Mesenchymal stem cell (in vitro differentiated cells and primary cell): Measurements from ENCODE around the gene PRCC.
A peak's percentile ranks its signal among the peaks of the same experiment; 100 is the strongest.
"Not testable (repeated sequence)": the region's sequence is repeated elsewhere in the genome, so short reads cannot be mapped to it uniquely, and the experiment has no call there.

ENCODE experiments used
- DNase-seq: peaks from one replicate; pipeline ENCODE4 v3.0.0-alpha.2; 2013
- H2AFZ ChIP-seq: one replicate; pipeline ENCODE4 v1.6.1; 2013; ENCODE audit warnings: low read depth, mild to moderate bottlenecking, control low read depth, inconsistent platforms, low read length, moderate library complexity
- H2AK5ac ChIP-seq: 2 replicates; pipeline ENCODE4 v1.6.1; 2013; ENCODE audit warnings: low read length, moderate library complexity, mild to moderate bottlenecking, inconsistent platforms; ENCODE audit not compliant: severe bottlenecking
- H2BK120ac ChIP-seq: one replicate; pipeline ENCODE4 v1.6.1; 2013; ENCODE audit warnings: low read depth, mild to moderate bottlenecking, inconsistent platforms, low read length, moderate library complexity
- H2BK12ac ChIP-seq, 2 experiments: one replicate each; pipeline ENCODE4 v1.6.1; 2013; ENCODE audit warnings: inconsistent platforms in 2 of 2, low read length in 2 of 2, mild to moderate bottlenecking in 2 of 2, moderate library complexity in 2 of 2, control low read depth in 1 of 2
- H2BK15ac ChIP-seq: one replicate; pipeline ENCODE4 v1.6.1; 2013; ENCODE audit warnings: mild to moderate bottlenecking, low read depth, inconsistent platforms; ENCODE audit not compliant: poor library complexity, severe bottlenecking
- H2BK5ac ChIP-seq: 2 replicates; pipeline ENCODE4 v1.6.1; 2013; ENCODE audit warnings: low read depth, mild to moderate bottlenecking, low read length, control low read depth, inconsistent platforms; ENCODE audit not compliant: poor library complexity, severe bottlenecking
- H3K14ac ChIP-seq, 2 experiments: one replicate each; pipeline ENCODE4 v1.6.1; 2013; ENCODE audit warnings: inconsistent platforms in 2 of 2, low read length in 2 of 2, control low read depth in 1 of 2, mild to moderate bottlenecking in 1 of 2, moderate library complexity in 1 of 2
- H3K18ac ChIP-seq, 2 experiments: one replicate each; pipeline ENCODE4 v1.6.1; 2013; ENCODE audit warnings: inconsistent platforms in 2 of 2, low read length in 2 of 2, control low read depth in 1 of 2, low read depth in 1 of 2, mild to moderate bottlenecking in 1 of 2
- H3K23ac ChIP-seq, 2 experiments: one replicate each; pipeline ENCODE4 v1.6.1; 2013; ENCODE audit warnings: inconsistent platforms in 2 of 2, low read length in 2 of 2, mild to moderate bottlenecking in 2 of 2, moderate library complexity in 2 of 2, control low read depth in 1 of 2
- H3K27ac ChIP-seq: 2 replicates; pipeline ENCODE4 v1.5.1; 2013; ENCODE audit warnings: mild to moderate bottlenecking, moderate library complexity, low read length, control low read depth, inconsistent platforms; ENCODE audit not compliant: poor library complexity, severe bottlenecking
- H3K27me3 ChIP-seq, 2 experiments: 2 replicates each; pipeline versions ENCODE4 v1.6.1 to v1.7.0; 2013; ENCODE audit warnings: low read length in 2 of 2, mild to moderate bottlenecking in 2 of 2, moderate library complexity in 2 of 2, control low read depth in 1 of 2, inconsistent platforms in 1 of 2; ENCODE audit not compliant: control insufficient read depth in 1 of 2, insufficient read depth in 1 of 2
- H3K36me3 ChIP-seq, 2 experiments: 2 replicates each; pipeline versions ENCODE4 v1.6.1 to v1.7.0; 2013; ENCODE audit warnings: low read length in 2 of 2, control low read depth in 1 of 2, inconsistent platforms in 1 of 2, low read depth in 1 of 2, mild to moderate bottlenecking in 1 of 2; ENCODE audit not compliant: insufficient read depth in 2 of 2, control insufficient read depth in 1 of 2
- H3K4ac ChIP-seq, 2 experiments: one replicate each; pipeline ENCODE4 v1.6.1; 2013; ENCODE audit warnings: inconsistent platforms in 2 of 2, low read length in 2 of 2, mild to moderate bottlenecking in 2 of 2, moderate library complexity in 2 of 2, control low read depth in 1 of 2, low read depth in 1 of 2
- H3K4me1 ChIP-seq: 2 replicates; pipeline ENCODE4 v1.6.1; 2013; ENCODE audit warnings: low read depth, low read length, control low read depth; ENCODE audit not compliant: control insufficient read depth, insufficient read depth
- H3K4me2 ChIP-seq: 2 replicates; pipeline ENCODE4 v1.6.1; 2013; ENCODE audit warnings: low read length, mild to moderate bottlenecking, inconsistent platforms; ENCODE audit not compliant: poor library complexity, severe bottlenecking
- H3K4me3 ChIP-seq, 2 experiments: 2 replicates each; pipeline versions ENCODE4 v1.5.1 to v1.7.0; 2013; ENCODE audit warnings: low read length in 2 of 2, mild to moderate bottlenecking in 2 of 2, control low read depth in 1 of 2, low read depth in 1 of 2; ENCODE audit not compliant: insufficient read depth in 1 of 2
- H3K79me1 ChIP-seq: replicated peaks from 2 replicates; pipeline ENCODE4 v1.6.1; 2013; ENCODE audit warnings: mild to moderate bottlenecking, control low read depth, low read length, inconsistent platforms; ENCODE audit not compliant: poor library complexity, severe bottlenecking
- H3K9ac ChIP-seq: 2 replicates; pipeline ENCODE4 v1.7.0; 2013; ENCODE audit warnings: mild to moderate bottlenecking, low read length, moderate library complexity
- H3K9me3 ChIP-seq: 2 replicates; pipeline ENCODE4 v1.7.0; 2013; ENCODE audit warnings: mild to moderate bottlenecking, low read length; ENCODE audit not compliant: control insufficient read depth
- H4K8ac ChIP-seq: one replicate; pipeline ENCODE4 v1.6.1; 2013; ENCODE audit warnings: inconsistent platforms, mild to moderate bottlenecking, low read length, moderate library complexity
- H4K91ac ChIP-seq: one replicate; pipeline ENCODE4 v1.6.1; 2013; ENCODE audit warnings: mild to moderate bottlenecking, low read length, inconsistent platforms
- WGBS: methylation state at CpG from one replicate; pipeline ENCODE4 v1.1.7; 2013; ENCODE audit warnings: mixed read lengths; 5-methylcytosine and 5-hydroxymethylcytosine counted together

PRCC gene

DNA sequence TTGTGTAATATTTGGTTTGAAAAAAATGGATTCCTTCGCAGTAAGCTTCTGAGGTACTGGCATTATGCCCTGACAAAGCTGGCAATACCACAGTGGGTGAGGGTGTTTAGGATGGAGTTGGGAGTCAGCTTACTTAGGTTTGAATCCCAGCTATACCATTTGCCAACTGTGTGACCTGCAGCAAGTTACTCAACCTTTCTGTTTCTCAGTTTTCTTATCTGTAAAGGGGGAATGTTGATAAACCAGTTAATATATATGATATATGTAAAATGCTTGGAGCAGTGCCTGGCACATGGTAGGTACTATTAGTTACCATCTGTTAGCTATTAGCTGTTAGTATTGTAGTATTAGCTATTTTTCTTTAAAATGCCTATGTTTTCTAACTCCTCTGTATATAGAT, 11.0 kb upstream of the PRCC start:
- no peak overlapping the region for H2AFZ ChIP-seq
- H3K79me1 ChIP-seq: peaks cover 12% of the 10 kb centered on the region
- no peak overlapping the region for H3K27ac ChIP-seq
- peaks cover 7% of the 10 kb centered on the region for H3K4me1 ChIP-seq
- no peak overlapping the region for H2BK5ac ChIP-seq
- no peak overlapping the region for H3K4me2 ChIP-seq
- H3K14ac ChIP-seq: no peak overlapping the region
- no peak overlapping the region for H3K4ac ChIP-seq
- peak overlapping the region; percentile 28 for H2BK15ac ChIP-seq
- no peak overlapping the region for H4K8ac ChIP-seq
- H2AK5ac ChIP-seq: no peak overlapping the region
- no peak overlapping the region for H3K23ac ChIP-seq
- H3K4me3 ChIP-seq: no peak overlapping the region
- H4K91ac ChIP-seq: no peak overlapping the region
- H3K36me3 ChIP-seq: peaks cover 0 to 2% of the 10 kb centered on the region in 2 experiments
- H3K27me3 ChIP-seq: no peaks in the 10 kb centered on the region
- H2BK12ac ChIP-seq: no peak overlapping the region
- H3K18ac ChIP-seq: no peak overlapping the region
- no peak overlapping the region for H2BK120ac ChIP-seq
- no peak overlapping the region for H3K9ac ChIP-seq
- 93% methylated on average over 1 of the region's 1 CpG for WGBS
- DNase-seq: no peak
- H3K9me3 ChIP-seq: no peaks in the 10 kb centered on the region

- WGBS: 96% methylated on average over 10 of the region's 10 CpGs
These were observed 9.6 kb upstream of the PRCC start for GRCh38 chr1:156757572-156758253.

DNA sequence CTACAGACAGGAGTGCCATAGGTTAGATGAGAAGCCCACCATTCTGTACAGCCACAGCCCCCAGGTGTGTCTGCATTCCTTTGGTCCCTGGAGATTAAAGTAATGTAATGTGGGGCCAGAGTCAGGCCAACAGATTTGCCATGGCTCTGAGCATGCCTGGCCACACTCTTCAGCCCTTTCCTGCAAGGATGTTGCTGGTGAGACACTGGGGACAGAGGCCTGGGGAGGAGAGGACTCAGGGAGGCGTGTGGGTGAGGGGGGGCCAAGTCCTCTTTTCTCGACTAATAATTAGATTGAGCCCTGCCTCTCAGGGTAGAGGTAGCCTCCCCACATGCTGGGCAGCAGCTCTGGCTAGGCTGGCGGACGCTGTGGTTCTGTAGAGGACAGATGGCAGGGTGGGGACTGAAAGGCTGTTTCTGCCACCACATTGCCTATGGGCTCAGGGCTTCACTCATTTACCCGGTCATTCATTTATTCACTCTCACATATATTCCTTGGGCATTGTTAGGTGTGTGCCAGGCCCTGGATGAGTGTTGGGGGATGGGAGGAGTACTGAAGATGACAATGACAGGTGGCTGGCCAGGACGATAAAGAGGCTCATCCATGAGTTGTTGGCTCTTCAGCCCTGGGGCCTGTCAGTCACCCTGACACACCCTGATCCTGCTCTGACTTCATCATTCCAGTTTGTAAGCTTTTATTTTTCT, 7.1 kb upstream of the PRCC start:
- no peak overlapping the region for H2BK120ac ChIP-seq
- no peak for DNase-seq
- H4K91ac ChIP-seq: no peak overlapping the region
- H3K14ac ChIP-seq: no peak overlapping the region
- H3K4me3 ChIP-seq: no peak overlapping the region
- 82% methylated on average over 5 of the region's 6 CpGs for whole genome bisulfite sequencing
- H2AFZ ChIP-seq: no peak overlapping the region
- peaks cover 6% of the 10 kb centered on the region for H3K79me1 ChIP-seq
- H3K4me1 ChIP-seq: peaks cover 3% of the 10 kb centered on the region
- no peak overlapping the region for H3K27ac ChIP-seq
- no peak overlapping the region for H2BK12ac ChIP-seq
- no peak overlapping the region for H3K9ac ChIP-seq
- no peak overlapping the region for H4K8ac ChIP-seq
- H2AK5ac ChIP-seq: no peak overlapping the region
- H3K36me3 ChIP-seq: no peaks in the 10 kb centered on the region
- no peak overlapping the region for H3K18ac ChIP-seq
- no peak overlapping the region for H3K4ac ChIP-seq
- no peak overlapping the region for H2BK5ac ChIP-seq
- no peak overlapping the region for H3K4me2 ChIP-seq
- H3K27me3 ChIP-seq: no peaks in the 10 kb centered on the region
- no peaks in the 10 kb centered on the region for H3K9me3 ChIP-seq
- H3K23ac ChIP-seq: no peak overlapping the region
- H2BK15ac ChIP-seq: no peak overlapping the region

More at GRCh38 chr1:156757572-156758253, 9.6 kb upstream of the PRCC start:
- H3K14ac ChIP-seq, H3K27ac ChIP-seq, H4K8ac ChIP-seq, H2AFZ ChIP-seq, H3K4me2 ChIP-seq, H2BK5ac ChIP-seq, H2BK120ac ChIP-seq, H3K4ac ChIP-seq, H3K23ac ChIP-seq, DNase-seq, H2BK12ac ChIP-seq, H2BK15ac ChIP-seq, H3K18ac ChIP-seq, H3K9me3 ChIP-seq, H3K36me3 ChIP-seq, H2AK5ac ChIP-seq, H3K4me3 ChIP-seq, H3K27me3 ChIP-seq, H3K4me1 ChIP-seq, H4K91ac ChIP-seq, H3K9ac ChIP-seq: not testable (repeated sequence)
- H3K79me1 ChIP-seq: peaks cover 12% of the 10 kb centered on the region

DNA sequence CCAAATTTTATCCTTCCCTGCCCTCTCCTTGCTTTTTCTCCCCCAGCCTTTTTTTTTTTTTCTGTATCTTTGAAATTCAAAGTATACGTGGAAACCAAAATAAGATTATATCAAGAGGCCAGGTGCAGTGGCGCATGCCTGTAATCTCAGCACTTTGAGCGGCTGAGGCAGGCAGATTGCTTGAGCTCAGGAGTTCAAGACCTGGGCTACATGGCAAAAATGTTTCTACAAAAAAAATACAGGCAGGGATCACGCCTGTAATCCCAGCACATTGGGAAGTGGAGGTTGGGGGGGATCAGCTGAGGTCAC, 6.6 kb upstream of the PRCC start:
- DNase-seq: no peak
- no peak overlapping the region for H2AFZ ChIP-seq
- no peaks in the 10 kb centered on the region for H3K36me3 ChIP-seq
- no peaks in the 10 kb centered on the region for H3K9me3 ChIP-seq
- H3K18ac ChIP-seq: no peak overlapping the region
- H2BK15ac ChIP-seq: no peak overlapping the region
- no peak overlapping the region for H2BK5ac ChIP-seq
- H3K9ac ChIP-seq: no peak overlapping the region
- no peak overlapping the region for H3K4me2 ChIP-seq
- H3K27ac ChIP-seq: no peak overlapping the region
- no peak overlapping the region for H3K4ac ChIP-seq
- no peak overlapping the region for H2AK5ac ChIP-seq
- H3K27me3 ChIP-seq: no peaks in the 10 kb centered on the region
- H3K14ac ChIP-seq: no peak overlapping the region
- H4K8ac ChIP-seq: no peak overlapping the region
- peaks cover 3% of the 10 kb centered on the region for H3K4me1 ChIP-seq
- no peak overlapping the region for H2BK12ac ChIP-seq
- H3K79me1 ChIP-seq: peaks cover 4% of the 10 kb centered on the region
- WGBS: 94% methylated on average over 4 of the region's 4 CpGs
- no peak overlapping the region for H3K4me3 ChIP-seq
- H4K91ac ChIP-seq: no peak overlapping the region
- no peak overlapping the region for H2BK120ac ChIP-seq
- H3K23ac ChIP-seq: no peak overlapping the region
